Hindlimb muscle (tissue), 1 donor: ENCODE data around the gene GMEB1. TPM values are rescaled to one million over a fixed set of nuclear protein-coding genes. Genes with fewer than 3 reads are reported as not detected.
"Not testable (repeated sequence)": the region's sequence is repeated elsewhere in the genome, so short reads cannot be mapped to it uniquely, and the experiment has no call there.

Experiments used
- DNase-seq: peaks from one replicate; pipeline ENCODE4 v3.0.0-alpha.2; 2013
- polyA plus RNA-seq: library from polyadenylated mRNA; unstranded; fragments of 120-200 nt; gene quantifications from one replicate; pipeline ENCODE4 v1.2.1, GENCODE V29; 2013; ENCODE audit not compliant: insufficient read length

Gene GMEB1
- polyA plus RNA-seq, 1 donor: 9.7 TPM

GRCh38 chr1:28671254-28671780 is 2.7 kb downstream of the GMEB1 start:
- no peak for DNase-seq

- DNase-seq: not testable (repeated sequence)
Observed at GRCh38 chr1:28672971-28673370, 4.4 kb downstream of the GMEB1 start.

- DNase-seq: no peak
Observed at GRCh38 chr1:28675924-28676257, 7.3 kb downstream of the GMEB1 start.

- no peak for DNase-seq
Observed at GRCh38 chr1:28680151-28680550, 11.6 kb downstream of the GMEB1 start.

GRCh38 chr1:28682840-28683239 is 14.3 kb downstream of the GMEB1 start:
- no peak for DNase-seq

- no peak for DNase-seq
Observed at GRCh38 chr1:28684937-28685336, 16.4 kb downstream of the GMEB1 start.

GRCh38 chr1:28691627-28692026 is 23.0 kb downstream of the GMEB1 start:
- DNase-seq: not testable (repeated sequence)

- no peak for DNase-seq
Observed at GRCh38 chr1:28703629-28704028, 35.0 kb downstream of the GMEB1 start.

- DNase-seq: no peak
Observed at GRCh38 chr1:28716336-28716735, 47.8 kb downstream of the GMEB1 start.

GRCh38 chr1:28718166-28718565 is 49.6 kb downstream of the GMEB1 start:
- no peak for DNase-seq

GRCh38 chr1:28718586-28719331 is 50.2 kb downstream of the GMEB1 start:
- no peak for DNase-seq

- no peak for DNase-seq
Observed at GRCh38 chr1:28719332-28719619, 50.7 kb downstream of the GMEB1 start.

- DNase-seq: no peak
Observed at GRCh38 chr1:28720376-28720775, 51.8 kb downstream of the GMEB1 start.

GRCh38 chr1:28721927-28722326 is 53.3 kb downstream of the GMEB1 start:
- DNase-seq: not testable (repeated sequence)

GRCh38 chr1:28725365-28725764 is 56.8 kb downstream of the GMEB1 start:
- not testable (repeated sequence) for DNase-seq

GRCh38 chr1:28735961-28736449 is 67.4 kb downstream of the GMEB1 start:
- DNase-seq: no peak

- peak; percentile 99 for DNase-seq
Observed at GRCh38 chr1:28736450-28737306, 68.1 kb downstream of the GMEB1 start, which contains the start of gene YTHDF2. TSS of gene YTHDF2 (plus strand) at chr1:28736940. CDS start at chr1:28737121, 181 bp downstream.

- DNase-seq: peak; percentile 28
Observed at GRCh38 chr1:28737307-28738132, 68.9 kb downstream of the GMEB1 start.

GRCh38 chr1:28740118-28740517 is 71.5 kb downstream of the GMEB1 start:
- DNase-seq: no peak

- DNase-seq: no peak
Observed at GRCh38 chr1:28744184-28744583, 75.6 kb downstream of the GMEB1 start.

- DNase-seq: no peak
Observed at GRCh38 chr1:28745653-28746173, 77.1 kb downstream of the GMEB1 start.

GRCh38 chr1:28750330-28750729 is 81.7 kb downstream of the GMEB1 start:
- no peak for DNase-seq
